ENCODE data around the gene OR2AT4. TPM values are rescaled to one million over a fixed set of nuclear protein-coding genes. Genes with fewer than 3 reads are reported as not detected.

OR2AT4 gene
- polyA plus RNA-seq (2013) = not detected

- peaks cover 0 to 9% (median 4%) of the 10 kb centered on the region in 5 experiments for H3K27me3 ChIP-seq (replicated peaks in 2 of 5; ENCODE audit: control insufficient read depth in 4 of 5, insufficient read depth in 5 of 5, low read length in 4 of 5)
- no peak within 1 kb of the TSS for H3K27ac ChIP-seq (ENCODE audit: insufficient read depth in 1 of 2, low read depth in 1 of 2, low read length in 2 of 2, poor library complexity in 1 of 2, severe bottlenecking in 2 of 2)
- no peaks in the 10 kb centered on the region for H3K4me1 ChIP-seq (ENCODE audit: control extremely low read depth in 1 of 4, control insufficient read depth in 4 of 4, insufficient read depth in 4 of 4, low read length in 3 of 4)
- H3K36me3 ChIP-seq (ENCODE audit: control insufficient read depth in 4 of 4, insufficient read depth in 4 of 4, low read length in 3 of 4) = no peaks in the 10 kb centered on the region
- peaks cover 0 to 3% (median 0%) of the 10 kb centered on the region in 5 experiments for H3K9me3 ChIP-seq (ENCODE audit: control extremely low read depth in 1 of 5, control insufficient read depth in 4 of 5, insufficient read depth in 2 of 5, low read depth in 1 of 5, low read length in 4 of 5)
- H3K4me3 ChIP-seq (ENCODE audit: control insufficient read depth in 1 of 7, extremely low read depth in 1 of 7, insufficient read depth in 4 of 7, low read depth in 2 of 7, low read length in 6 of 7) = no peak within 1 kb of the TSS
- ChIA-PET CTCF (interaction anchor here (0.5 kb wide), 1 partner anchor 17 kb away, joined by 3 read pairs; no protein-coding TSS in a partner anchor), POLR2A (no interaction called here)
- WGBS (ENCODE audit: insufficient coverage) = 91% methylated on average over 5 of the region's 9 CpGs
- DNase-seq = no peak
Measured at GRCh38 chr11:75096456-75097172, at the start of gene OR2AT4. OR2AT4 (minus strand) TSS chr11:75096876.

GRCh38 chr11:75145972-75146519 is 49.4 kb upstream of the OR2AT4 start:
- Histone ChIP-seq H3K27me3 (replicated peaks in 2 of 5; ENCODE audit: control insufficient read depth in 4 of 5, insufficient read depth in 5 of 5, low read length in 4 of 5) (peaks cover 0 to 4% (median 0%) of the 10 kb centered on the region in 5 experiments), H3K4me3 (ENCODE audit: control insufficient read depth in 1 of 7, extremely low read depth in 1 of 7, insufficient read depth in 4 of 7, low read depth in 2 of 7, low read length in 6 of 7) (no peak overlapping the region), H3K4me1 (ENCODE audit: control extremely low read depth in 1 of 4, control insufficient read depth in 4 of 4, insufficient read depth in 4 of 4, low read length in 3 of 4) (peaks cover 4 to 34% (median 22%) of the 10 kb centered on the region in 4 experiments), H3K9me3 (ENCODE audit: control extremely low read depth in 1 of 5, control insufficient read depth in 4 of 5, insufficient read depth in 2 of 5, low read depth in 1 of 5, low read length in 4 of 5) (no peaks in the 10 kb centered on the region), H3K36me3 (ENCODE audit: control insufficient read depth in 4 of 4, insufficient read depth in 4 of 4, low read length in 3 of 4) (no peaks in the 10 kb centered on the region), H3K27ac (ENCODE audit: insufficient read depth in 1 of 2, low read depth in 1 of 2, low read length in 2 of 2, poor library complexity in 1 of 2, severe bottlenecking in 2 of 2) (no peak overlapping the region)
- DNase-seq = no peak
- 91% methylated on average over 1 of the region's 6 CpGs for WGBS (ENCODE audit: insufficient coverage)
- CTCF ChIA-PET = interaction anchor here (1.1 to 11.3 kb wide), 11 partner anchors 8 to 216 kb away, joined by 3 to 309 read pairs (median 6); partner anchors contain the start of gene TPBGL
- POLR2A ChIA-PET = no interaction called here

- ChIA-PET POLR2A (interaction anchor here (0.6 kb wide), 1 partner anchor 241 kb away, joined by 6 read pairs; no protein-coding TSS in a partner anchor), CTCF (interaction anchor here (0.9 to 11.3 kb wide), 13 partner anchors 9 to 215 kb away, joined by 3 to 309 read pairs (median 4); partner anchors contain the start of gene TPBGL)
- no peaks in the 10 kb centered on the region for H3K36me3 ChIP-seq (ENCODE audit: control insufficient read depth in 4 of 4, insufficient read depth in 4 of 4, low read length in 3 of 4)
- H3K27ac ChIP-seq (ENCODE audit: insufficient read depth in 1 of 2, low read depth in 1 of 2, low read length in 2 of 2, poor library complexity in 1 of 2, severe bottlenecking in 2 of 2) = no peak overlapping the region
- H3K27me3 ChIP-seq (replicated peaks in 2 of 5; ENCODE audit: control insufficient read depth in 4 of 5, insufficient read depth in 5 of 5, low read length in 4 of 5) = peaks cover 0 to 2% (median 0%) of the 10 kb centered on the region in 5 experiments
- no peak overlapping the region for H3K4me3 ChIP-seq (ENCODE audit: control insufficient read depth in 1 of 7, extremely low read depth in 1 of 7, insufficient read depth in 4 of 7, low read depth in 2 of 7, low read length in 6 of 7)
- peaks cover 4 to 34% (median 22%) of the 10 kb centered on the region in 4 experiments for H3K4me1 ChIP-seq (ENCODE audit: control extremely low read depth in 1 of 4, control insufficient read depth in 4 of 4, insufficient read depth in 4 of 4, low read length in 3 of 4)
- no peak for DNase-seq
- 88% methylated on average over 4 of the region's 9 CpGs for WGBS (ENCODE audit: insufficient coverage)
- H3K9me3 ChIP-seq (ENCODE audit: control extremely low read depth in 1 of 5, control insufficient read depth in 4 of 5, insufficient read depth in 2 of 5, low read depth in 1 of 5, low read length in 4 of 5) = no peaks in the 10 kb centered on the region
Measured at GRCh38 chr11:75145196-75145971, 48.7 kb upstream of the OR2AT4 start.

GRCh38 chr11:75144716-75145014 is 48.0 kb upstream of the OR2AT4 start:
- H3K9me3 ChIP-seq (ENCODE audit: control extremely low read depth in 1 of 5, control insufficient read depth in 4 of 5, insufficient read depth in 2 of 5, low read depth in 1 of 5, low read length in 4 of 5) = no peaks in the 10 kb centered on the region
- DNase-seq = no peak
- CTCF ChIA-PET = interaction anchor here (0.6 to 11.3 kb wide), 12 partner anchors 9 to 117 kb away, joined by 3 to 309 read pairs (median 4); partner anchors contain the start of gene TPBGL
- no peak overlapping the region for H3K27ac ChIP-seq (ENCODE audit: insufficient read depth in 1 of 2, low read depth in 1 of 2, low read length in 2 of 2, poor library complexity in 1 of 2, severe bottlenecking in 2 of 2)
- H3K4me3 ChIP-seq (ENCODE audit: control insufficient read depth in 1 of 7, extremely low read depth in 1 of 7, insufficient read depth in 4 of 7, low read depth in 2 of 7, low read length in 6 of 7) = no peak overlapping the region
- POLR2A ChIA-PET = interaction anchor here (0.6 kb wide), 1 partner anchor 242 kb away, joined by 6 read pairs; no protein-coding TSS in a partner anchor
- peaks cover 4 to 34% (median 22%) of the 10 kb centered on the region in 4 experiments for H3K4me1 ChIP-seq (ENCODE audit: control extremely low read depth in 1 of 4, control insufficient read depth in 4 of 4, insufficient read depth in 4 of 4, low read length in 3 of 4)
- no CpG with 5 or more reads among the region's 3 CpGs for WGBS (ENCODE audit: insufficient coverage)
- peaks cover 0 to 1% (median 0%) of the 10 kb centered on the region in 5 experiments for H3K27me3 ChIP-seq (replicated peaks in 2 of 5; ENCODE audit: control insufficient read depth in 4 of 5, insufficient read depth in 5 of 5, low read length in 4 of 5)
- H3K36me3 ChIP-seq (ENCODE audit: control insufficient read depth in 4 of 4, insufficient read depth in 4 of 4, low read length in 3 of 4) = no peaks in the 10 kb centered on the region

GRCh38 chr11:75143420-75143731 is 46.7 kb upstream of the OR2AT4 start:
- H3K4me3 ChIP-seq (ENCODE audit: control insufficient read depth in 1 of 7, extremely low read depth in 1 of 7, insufficient read depth in 4 of 7, low read depth in 2 of 7, low read length in 6 of 7) = peak overlapping the region in 1 of 7 experiments; percentile 38
- peaks cover 4 to 34% (median 22%) of the 10 kb centered on the region in 4 experiments for H3K4me1 ChIP-seq (ENCODE audit: control extremely low read depth in 1 of 4, control insufficient read depth in 4 of 4, insufficient read depth in 4 of 4, low read length in 3 of 4)
- H3K27ac ChIP-seq (ENCODE audit: insufficient read depth in 1 of 2, low read depth in 1 of 2, low read length in 2 of 2, poor library complexity in 1 of 2, severe bottlenecking in 2 of 2) = no peak overlapping the region
- no peak for DNase-seq
- peaks cover 0 to 1% (median 0%) of the 10 kb centered on the region in 5 experiments for H3K27me3 ChIP-seq (replicated peaks in 2 of 5; ENCODE audit: control insufficient read depth in 4 of 5, insufficient read depth in 5 of 5, low read length in 4 of 5)
- H3K36me3 ChIP-seq (ENCODE audit: control insufficient read depth in 4 of 4, insufficient read depth in 4 of 4, low read length in 3 of 4) = no peaks in the 10 kb centered on the region
- WGBS (ENCODE audit: insufficient coverage) = 29% methylated on average over 4 of the region's 6 CpGs
- H3K9me3 ChIP-seq (ENCODE audit: control extremely low read depth in 1 of 5, control insufficient read depth in 4 of 5, insufficient read depth in 2 of 5, low read depth in 1 of 5, low read length in 4 of 5) = no peaks in the 10 kb centered on the region
- CTCF ChIA-PET = interaction anchor here (0.8 to 11.3 kb wide), 14 partner anchors 11 to 213 kb away, joined by 3 to 309 read pairs (median 6); partner anchors contain the start of gene TPBGL
- POLR2A ChIA-PET = interaction anchor here (1.1 kb wide), 1 partner anchor 58 kb away, joined by 3 read pairs; no protein-coding TSS in a partner anchor

GRCh38 chr11:75142714-75143419 is 46.2 kb upstream of the OR2AT4 start:
- 37% methylated on average over 10 of the region's 10 CpGs for WGBS (ENCODE audit: insufficient coverage)
- Histone ChIP-seq H3K27me3 (replicated peaks in 2 of 5; ENCODE audit: control insufficient read depth in 4 of 5, insufficient read depth in 5 of 5, low read length in 4 of 5) (peaks cover 0 to 4% (median 0%) of the 10 kb centered on the region in 5 experiments), H3K4me3 (ENCODE audit: control insufficient read depth in 1 of 7, extremely low read depth in 1 of 7, insufficient read depth in 4 of 7, low read depth in 2 of 7, low read length in 6 of 7) (no peak overlapping the region), H3K36me3 (ENCODE audit: control insufficient read depth in 4 of 4, insufficient read depth in 4 of 4, low read length in 3 of 4) (no peaks in the 10 kb centered on the region), H3K4me1 (ENCODE audit: control extremely low read depth in 1 of 4, control insufficient read depth in 4 of 4, insufficient read depth in 4 of 4, low read length in 3 of 4) (peaks cover 4 to 29% (median 20%) of the 10 kb centered on the region in 4 experiments), H3K9me3 (ENCODE audit: control extremely low read depth in 1 of 5, control insufficient read depth in 4 of 5, insufficient read depth in 2 of 5, low read depth in 1 of 5, low read length in 4 of 5) (no peaks in the 10 kb centered on the region), H3K27ac (ENCODE audit: insufficient read depth in 1 of 2, low read depth in 1 of 2, low read length in 2 of 2, poor library complexity in 1 of 2, severe bottlenecking in 2 of 2) (no peak overlapping the region)
- ChIA-PET CTCF (interaction anchor here (0.8 to 11.3 kb wide), 13 partner anchors 11 to 212 kb away, joined by 3 to 309 read pairs (median 8); partner anchors contain the start of gene TPBGL), POLR2A (interaction anchor here (1.1 kb wide), 1 partner anchor 59 kb away, joined by 3 read pairs; no protein-coding TSS in a partner anchor)
- DNase-seq = peak; percentile 91 to 98 (median 97)

Data from common myeloid progenitor, CD34-positive (primary cell).